Uterus (tissue), 2 donors: ENCODE data around the gene ZNF157.

Source experiments
- CTCF ChIP-seq, 4 experiments: fragments of 200-600 bp in 2 of 4; fragments of 450-650 bp in 2 of 4; sonication (generic) in 2 of 4; IDR thresholded peaks; one replicate each; pipeline ENCODE4 v1.5.1; 2016 to 2019; ENCODE audit warnings: antibody characterized with exemption in 4 of 4, mild to moderate bottlenecking in 2 of 4, moderate library complexity in 1 of 4
- POLR2A ChIP-seq, 2 donors: fragments of 450-650 bp; IDR thresholded peaks; one replicate each; pipeline ENCODE4 v1.6.1; 2016; ENCODE audit warnings: antibody characterized with exemption in 2 of 2, mild to moderate bottlenecking in 1 of 2, moderate library complexity in 1 of 2

DNA sequence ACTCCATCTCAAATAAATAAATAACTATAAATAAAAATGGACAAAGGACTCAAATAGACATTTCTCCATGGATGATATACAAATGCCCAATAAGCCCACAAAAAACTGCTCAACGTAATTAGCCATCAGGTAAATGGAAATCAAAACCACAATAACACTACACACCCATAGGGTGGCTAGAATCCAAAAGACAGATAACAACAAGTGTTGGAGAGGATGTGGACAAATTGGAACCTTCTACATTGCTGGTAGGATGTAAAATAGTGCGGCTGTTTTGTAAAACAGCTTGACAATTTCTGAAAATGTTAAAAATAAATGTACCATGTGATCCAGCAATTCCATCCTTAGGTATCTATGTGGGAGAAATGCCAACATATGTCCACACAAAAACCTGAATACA is 52.1 kb downstream of the ZNF157 start:
- TF ChIP-seq CTCF (IDR thresholded peaks at IDR 0.05) (no peak), POLR2A (IDR thresholded peaks at IDR 0.05) (no peak)
